ENCODE measurements around the gene LARGE1. TPM values are rescaled to one million over a fixed set of nuclear protein-coding genes. Genes with fewer than 3 reads are reported as not detected.

Gene LARGE1
- total and polyA plus RNA-seq, 7 donors: 14.9 to 91.6 (median 46.1) TPM

GRCh38 chr22:33232071-33232470, 688.2 kb downstream of the LARGE1 start:
- Histone ChIP-seq H3K27ac (no peak overlapping the region), H3K36me3 (ENCODE audit: insufficient read depth in 1 of 2, low read depth in 1 of 2) (no peaks in the 10 kb centered on the region), H3K9me3 (peaks cover 27% of the 10 kb centered on the region), H3K27me3 (ENCODE audit: insufficient read depth in 3 of 3, low read length in 2 of 3) (no peaks in the 10 kb centered on the region), H3K4me1 (no peaks in the 10 kb centered on the region), H3K4me3 (no peak overlapping the region)
- WGBS, 3 donors: 23 to 42% (median 30%) methylated on average over 5 of the region's 5 CpGs
- no peak for TF ChIP-seq CTCF (IDR thresholded peaks at IDR 0.05)
- intact Hi-C loops (cut with DNase I): loop anchor here in 1 of 2 donors (10.0 kb wide), 1 partner anchor 57 kb away; no protein-coding TSS in a partner anchor
- ATAC-seq (no peak), DNase-seq (no peak)

GRCh38 chr22:33227791-33228190, 692.5 kb downstream of the LARGE1 start:
- Histone ChIP-seq H3K27ac (no peak overlapping the region), H3K4me1 (no peaks in the 10 kb centered on the region), H3K4me3 (no peak overlapping the region), H3K36me3 (ENCODE audit: insufficient read depth in 1 of 2, low read depth in 1 of 2) (no peaks in the 10 kb centered on the region), H3K27me3 (ENCODE audit: insufficient read depth in 3 of 3, low read length in 2 of 3) (no peaks in the 10 kb centered on the region), H3K9me3 (peaks cover 27% of the 10 kb centered on the region)
- intact Hi-C loops (cut with DNase I): no loop called here
- DNase-seq (no peak), ATAC-seq (no peak)
- no peak for TF ChIP-seq CTCF (IDR thresholded peaks at IDR 0.05)

GRCh38 chr22:33224841-33225240, 695.4 kb downstream of the LARGE1 start:
- no peak for ATAC-seq
- Histone ChIP-seq H3K4me3 (no peak overlapping the region), H3K36me3 (ENCODE audit: insufficient read depth in 1 of 2, low read depth in 1 of 2) (no peaks in the 10 kb centered on the region), H3K27me3 (ENCODE audit: insufficient read depth in 3 of 3, low read length in 2 of 3) (no peaks in the 10 kb centered on the region), H3K9me3 (peaks cover 18% of the 10 kb centered on the region), H3K27ac (no peak overlapping the region), H3K4me1 (no peaks in the 10 kb centered on the region)
- intact Hi-C loops (cut with DNase I): no loop called here
- DNase-seq: no peak
- no peak for TF ChIP-seq CTCF (IDR thresholded peaks at IDR 0.05)
- 80 to 87% (median 84%) methylated on average over 4 of the region's 4 CpGs for WGBS, 3 donors
